Measurements from ENCODE around the gene SCYL1.

SCYL1 gene

GRCh38 chr11:65586676-65587075, 61.8 kb downstream of the SCYL1 start:
- DNase-seq, result no peak
